Liver (tissue), 3 donors: ENCODE data around the gene RGL2.

Experiments used
- HNF4G ChIP-seq: IDR thresholded peaks from 2 replicates; pipeline ENCODE4 v1.6.1; 2016; ENCODE audit warnings: antibody characterized with exemption
- TF ChIP-seq, protein P1 (sequence below): fragments of 150-350 bp; IDR thresholded peaks from 2 replicates; pipeline ENCODE4 v1.5.1; 2017; ENCODE audit warnings: improper control_type of control experiment, low read depth, low read length; ENCODE audit not compliant: missing input control
- donor health status: healthy.
- donor health status: healthy.

DNA sequence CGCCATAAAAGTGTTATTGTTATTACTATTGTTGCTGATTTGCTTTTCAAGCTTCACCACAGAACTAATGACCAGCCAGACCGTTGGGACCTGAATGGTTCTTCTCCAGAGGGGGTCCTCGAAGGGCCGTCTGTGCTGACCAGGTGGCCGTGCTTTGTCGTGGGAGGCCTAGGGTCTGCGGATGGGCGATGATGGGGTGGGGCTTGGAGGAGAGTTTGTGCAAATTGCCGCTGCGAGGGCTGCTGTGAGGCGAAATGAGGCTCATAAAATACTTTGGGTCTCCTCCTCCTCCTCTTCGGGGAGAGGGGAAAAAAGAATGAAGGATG lies 24.8 kb upstream of the RGL2 start:
- TF ChIP-seq, protein P1, sequence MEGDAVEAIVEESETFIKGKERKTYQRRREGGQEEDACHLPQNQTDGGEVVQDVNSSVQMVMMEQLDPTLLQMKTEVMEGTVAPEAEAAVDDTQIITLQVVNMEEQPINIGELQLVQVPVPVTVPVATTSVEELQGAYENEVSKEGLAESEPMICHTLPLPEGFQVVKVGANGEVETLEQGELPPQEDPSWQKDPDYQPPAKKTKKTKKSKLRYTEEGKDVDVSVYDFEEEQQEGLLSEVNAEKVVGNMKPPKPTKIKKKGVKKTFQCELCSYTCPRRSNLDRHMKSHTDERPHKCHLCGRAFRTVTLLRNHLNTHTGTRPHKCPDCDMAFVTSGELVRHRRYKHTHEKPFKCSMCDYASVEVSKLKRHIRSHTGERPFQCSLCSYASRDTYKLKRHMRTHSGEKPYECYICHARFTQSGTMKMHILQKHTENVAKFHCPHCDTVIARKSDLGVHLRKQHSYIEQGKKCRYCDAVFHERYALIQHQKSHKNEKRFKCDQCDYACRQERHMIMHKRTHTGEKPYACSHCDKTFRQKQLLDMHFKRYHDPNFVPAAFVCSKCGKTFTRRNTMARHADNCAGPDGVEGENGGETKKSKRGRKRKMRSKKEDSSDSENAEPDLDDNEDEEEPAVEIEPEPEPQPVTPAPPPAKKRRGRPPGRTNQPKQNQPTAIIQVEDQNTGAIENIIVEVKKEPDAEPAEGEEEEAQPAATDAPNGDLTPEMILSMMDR: no peak
- TF ChIP-seq HNF4G: no peak
